ENCODE results near the gene DPY19L1. TPM values are rescaled to one million over a fixed set of nuclear protein-coding genes. Genes with fewer than 3 reads are reported as not detected.
A peak's percentile ranks its signal among the peaks of the same experiment; 100 is the strongest.
"Not testable (repeated sequence)": the region's sequence is repeated elsewhere in the genome, so short reads cannot be mapped to it uniquely, and the experiment has no call there.

DPY19L1 gene
- 1.1 TPM for polyA plus RNA-seq

GRCh38 chr7:35037211-35037525 lies at the start of gene DPY19L1:
Gene DPY19L1 (minus strand): TSS chr7:35037485. CDS start chr7:35037394, 91 bp downstream.
- no peaks in the 10 kb centered on the region for H3K36me3 Mint-ChIP-seq
- peak within 1 kb of the TSS; percentile 89 to 98 (median 92) for H3K4me3 Mint-ChIP-seq
- H3K27me3 Mint-ChIP-seq, result no peaks in the 10 kb centered on the region
- H3K4me1 Mint-ChIP-seq, result peaks cover 13 to 22% (median 20%) of the 10 kb centered on the region in 3 donors
- no peaks in the 10 kb centered on the region for H3K9me3 Mint-ChIP-seq
- peak within 1 kb of the TSS; percentile 75 to 97 (median 89) for H3K27ac Mint-ChIP-seq

- H3K27me3 Mint-ChIP-seq, H3K9me3 Mint-ChIP-seq, H3K36me3 Mint-ChIP-seq, H3K27ac Mint-ChIP-seq, H3K4me3 Mint-ChIP-seq, H3K4me1 Mint-ChIP-seq: not testable (repeated sequence)
Measured at GRCh38 chr7:35079517-35079916, 42.2 kb upstream of the DPY19L1 start.

- H3K4me1 Mint-ChIP-seq, H3K4me3 Mint-ChIP-seq, H3K9me3 Mint-ChIP-seq, H3K36me3 Mint-ChIP-seq, H3K27ac Mint-ChIP-seq: not testable (repeated sequence)
- H3K27me3 Mint-ChIP-seq, result peaks cover 14% of the 10 kb centered on the region
Measured at GRCh38 chr7:35074008-35074407, 36.7 kb upstream of the DPY19L1 start.

GRCh38 chr7:35072950-35073827 lies 35.9 kb upstream of the DPY19L1 start:
- Mint-ChIP-seq H3K27me3 (peaks cover 14% of the 10 kb centered on the region), H3K4me3 (peak overlapping the region in 1 of 4 donors; percentile 83)
- H3K4me1 Mint-ChIP-seq, H3K9me3 Mint-ChIP-seq, H3K27ac Mint-ChIP-seq, H3K36me3 Mint-ChIP-seq: not testable (repeated sequence)

- H3K27me3 Mint-ChIP-seq, result peaks cover 15% of the 10 kb centered on the region
- H3K36me3 Mint-ChIP-seq, H3K9me3 Mint-ChIP-seq, H3K4me3 Mint-ChIP-seq, H3K27ac Mint-ChIP-seq, H3K4me1 Mint-ChIP-seq: not testable (repeated sequence)
Measured at GRCh38 chr7:35069084-35069483, 31.8 kb upstream of the DPY19L1 start.

- H3K9me3 Mint-ChIP-seq, result not testable (repeated sequence)
Measured at GRCh38 chr7:35065382-35065781, 28.1 kb upstream of the DPY19L1 start.

GRCh38 chr7:35058571-35058970 lies 21.3 kb upstream of the DPY19L1 start:
- not testable (repeated sequence) for H3K36me3 Mint-ChIP-seq, H3K9me3 Mint-ChIP-seq

More at GRCh38 chr7:35065382-35065781, 28.1 kb upstream of the DPY19L1 start:
- H3K27me3 Mint-ChIP-seq, H3K27ac Mint-ChIP-seq, H3K4me3 Mint-ChIP-seq, H3K36me3 Mint-ChIP-seq, H3K4me1 Mint-ChIP-seq: not testable (repeated sequence)

GRCh38 chr7:35057505-35058451 lies 20.5 kb upstream of the DPY19L1 start:
- H3K27me3 Mint-ChIP-seq, H3K4me1 Mint-ChIP-seq, H3K36me3 Mint-ChIP-seq, H3K9me3 Mint-ChIP-seq, H3K4me3 Mint-ChIP-seq, H3K27ac Mint-ChIP-seq: not testable (repeated sequence)

More at GRCh38 chr7:35058571-35058970, 21.3 kb upstream of the DPY19L1 start:
- peak overlapping the region in 1 of 3 donors; percentile 33 for H3K27ac Mint-ChIP-seq
- not testable (repeated sequence) for H3K4me3 Mint-ChIP-seq, H3K4me1 Mint-ChIP-seq, H3K27me3 Mint-ChIP-seq

- not testable (repeated sequence) for H3K27ac Mint-ChIP-seq, H3K4me3 Mint-ChIP-seq, H3K9me3 Mint-ChIP-seq, H3K36me3 Mint-ChIP-seq, H3K4me1 Mint-ChIP-seq, H3K27me3 Mint-ChIP-seq
Measured at GRCh38 chr7:35055733-35056132, 18.4 kb upstream of the DPY19L1 start.

- H3K36me3 Mint-ChIP-seq, H3K27me3 Mint-ChIP-seq, H3K4me1 Mint-ChIP-seq, H3K9me3 Mint-ChIP-seq, H3K4me3 Mint-ChIP-seq: not testable (repeated sequence)
- peak overlapping the region in 1 of 3 donors; percentile 20 for H3K27ac Mint-ChIP-seq
Measured at GRCh38 chr7:35053488-35054175, 16.3 kb upstream of the DPY19L1 start.

GRCh38 chr7:35048390-35048789 lies 11.1 kb upstream of the DPY19L1 start:
- H3K36me3 Mint-ChIP-seq, H3K27me3 Mint-ChIP-seq, H3K27ac Mint-ChIP-seq, H3K4me1 Mint-ChIP-seq, H3K9me3 Mint-ChIP-seq, H3K4me3 Mint-ChIP-seq: not testable (repeated sequence)

- H3K9me3 Mint-ChIP-seq, H3K4me1 Mint-ChIP-seq, H3K36me3 Mint-ChIP-seq, H3K27me3 Mint-ChIP-seq, H3K27ac Mint-ChIP-seq, H3K4me3 Mint-ChIP-seq: not testable (repeated sequence)
Measured at GRCh38 chr7:35047912-35048305, 10.6 kb upstream of the DPY19L1 start.

- not testable (repeated sequence) for H3K9me3 Mint-ChIP-seq, H3K27ac Mint-ChIP-seq, H3K4me3 Mint-ChIP-seq, H3K36me3 Mint-ChIP-seq, H3K4me1 Mint-ChIP-seq, H3K27me3 Mint-ChIP-seq
Measured at GRCh38 chr7:35047263-35047911, 10.1 kb upstream of the DPY19L1 start.

- H3K27ac Mint-ChIP-seq, H3K4me3 Mint-ChIP-seq, H3K36me3 Mint-ChIP-seq: not testable (repeated sequence)
Measured at GRCh38 chr7:35043301-35043700, 6.0 kb upstream of the DPY19L1 start.

GRCh38 chr7:35040906-35041305 lies 3.6 kb upstream of the DPY19L1 start:
- Mint-ChIP-seq H3K36me3 (no peaks in the 10 kb centered on the region), H3K4me3 (peak overlapping the region in 2 of 4 donors; percentile 14 to 45), H3K27ac (peak overlapping the region in 1 of 3 donors; percentile 29), H3K9me3 (no peaks in the 10 kb centered on the region), H3K4me1 (peaks cover 7 to 10% (median 8%) of the 10 kb centered on the region in 3 donors), H3K27me3 (no peaks in the 10 kb centered on the region)

More at GRCh38 chr7:35043301-35043700, 6.0 kb upstream of the DPY19L1 start:
- H3K4me1 Mint-ChIP-seq, H3K9me3 Mint-ChIP-seq, H3K27me3 Mint-ChIP-seq: not testable (repeated sequence)
